LNCaP clone FGC (cell line): ENCODE measurements around the gene DCTN3.
A peak's percentile ranks its signal among the peaks of the same experiment; 100 is the strongest.
"Not testable (repeated sequence)": the region's sequence is repeated elsewhere in the genome, so short reads cannot be mapped to it uniquely, and the experiment has no call there.

Experiments
- DNase-seq: peaks from one replicate; pipeline ENCODE4 v3.0.0-alpha.2; 2011; ENCODE audit warnings: low read depth
- H3K4me3 ChIP-seq: 2 replicates; pipeline ENCODE4 v1.5.1; 2011; ENCODE audit warnings: mild to moderate bottlenecking, low read depth, low read length, control low read depth
- CTCF ChIP-seq: IDR thresholded peaks from 2 replicates; pipeline ENCODE4 v1.5.1; 2012; ENCODE audit warnings: mild to moderate bottlenecking; ENCODE audit not compliant: control insufficient read depth, insufficient read depth; ENCODE audit errors: extremely low read depth

Gene DCTN3

DNA sequence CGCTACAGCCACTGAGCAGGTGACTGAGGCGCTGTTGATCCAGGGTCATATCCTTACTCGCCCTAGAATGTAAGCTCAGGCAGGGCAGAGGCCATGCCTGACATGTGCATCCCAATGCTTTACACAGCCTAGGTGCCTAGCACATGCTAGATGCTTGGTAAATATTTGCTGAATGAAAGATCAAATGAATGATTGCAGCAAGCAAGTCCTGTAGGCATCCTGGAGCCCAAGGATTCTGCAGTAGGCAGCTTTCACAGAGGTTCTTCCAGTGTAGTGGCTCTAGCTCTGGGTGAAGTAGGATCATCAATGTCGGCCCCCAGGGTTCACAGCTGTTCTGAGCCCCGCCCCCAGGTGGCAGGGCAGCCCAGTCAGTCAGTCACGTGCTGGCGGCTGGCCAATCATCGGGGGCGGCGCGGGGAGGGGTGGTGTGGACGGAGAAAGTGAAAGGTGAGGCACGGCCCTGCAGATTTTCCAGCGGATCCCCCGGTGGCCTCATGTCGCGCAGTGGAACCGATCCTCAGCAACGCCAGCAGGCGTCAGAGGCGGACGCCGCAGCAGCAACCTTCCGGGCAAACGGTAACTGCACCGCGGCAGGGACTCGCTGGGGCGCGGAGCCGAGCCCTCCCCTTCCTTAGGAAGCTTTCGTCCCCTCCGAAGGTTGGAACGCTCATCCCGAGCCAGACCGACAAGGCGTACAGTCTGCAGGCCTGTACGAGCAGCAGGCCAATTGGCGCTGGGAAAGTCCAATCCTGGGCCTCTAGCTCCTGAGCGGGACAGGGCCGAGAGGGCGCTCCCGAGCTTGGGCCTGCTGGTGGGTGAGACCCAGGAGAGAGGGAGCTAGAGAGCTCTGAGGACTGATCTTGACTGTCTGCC, 26.2 kb upstream of the DCTN3 start, which contains the start of gene GALT:
Gene GALT, plus strand, starts transcription at position 465 of the 873 bp plus-strand sequence. Its CDS starts 30 bp downstream, at position 495.
- TF ChIP-seq CTCF = peak; percentile 57
- peak within 1 kb of the TSS; percentile 71 for H3K4me3 ChIP-seq
- peak; percentile 41 for DNase-seq

- TF ChIP-seq CTCF = no peak
- no peak for DNase-seq
- H3K4me3 ChIP-seq = no peak overlapping the region
Observed at GRCh38 chr9:34644766-34645314, 24.5 kb upstream of the DCTN3 start.

GRCh38 chr9:34642679-34643078, 22.4 kb upstream of the DCTN3 start:
- H3K4me3 ChIP-seq = no peak overlapping the region
- TF ChIP-seq CTCF = no peak
- DNase-seq = no peak

GRCh38 chr9:34639322-34639721, 19.0 kb upstream of the DCTN3 start:
- H3K4me3 ChIP-seq, DNase-seq: not testable (repeated sequence)

DNA sequence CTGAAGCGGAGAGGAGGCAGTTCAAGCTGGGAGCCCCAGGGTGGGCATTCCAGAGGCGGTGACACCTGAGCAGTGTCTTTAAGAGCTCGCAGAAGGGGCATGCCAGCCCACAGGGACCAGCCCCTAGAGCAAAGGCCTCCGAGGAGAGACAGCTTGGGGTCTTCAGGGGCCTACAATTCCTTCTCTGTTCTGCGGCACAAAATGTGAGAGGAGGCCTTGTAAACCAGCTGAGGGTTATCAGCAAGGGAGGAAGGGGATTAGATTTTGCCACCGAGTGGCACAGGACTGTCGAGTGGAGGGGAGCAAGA, 17.8 kb upstream of the DCTN3 start:
- peak overlapping the region; percentile 83 for H3K4me3 ChIP-seq
- no peak for DNase-seq
- no peak for TF ChIP-seq CTCF

GRCh38 chr9:34637356-34638137, 17.3 kb upstream of the DCTN3 start, which contains the start of gene SIGMAR1:
TSS of gene SIGMAR1 (minus strand) at chr9:34637787. CDS start at chr9:34637697, 90 bp downstream.
- TF ChIP-seq CTCF = no peak
- peak; percentile 76 for DNase-seq

DNA sequence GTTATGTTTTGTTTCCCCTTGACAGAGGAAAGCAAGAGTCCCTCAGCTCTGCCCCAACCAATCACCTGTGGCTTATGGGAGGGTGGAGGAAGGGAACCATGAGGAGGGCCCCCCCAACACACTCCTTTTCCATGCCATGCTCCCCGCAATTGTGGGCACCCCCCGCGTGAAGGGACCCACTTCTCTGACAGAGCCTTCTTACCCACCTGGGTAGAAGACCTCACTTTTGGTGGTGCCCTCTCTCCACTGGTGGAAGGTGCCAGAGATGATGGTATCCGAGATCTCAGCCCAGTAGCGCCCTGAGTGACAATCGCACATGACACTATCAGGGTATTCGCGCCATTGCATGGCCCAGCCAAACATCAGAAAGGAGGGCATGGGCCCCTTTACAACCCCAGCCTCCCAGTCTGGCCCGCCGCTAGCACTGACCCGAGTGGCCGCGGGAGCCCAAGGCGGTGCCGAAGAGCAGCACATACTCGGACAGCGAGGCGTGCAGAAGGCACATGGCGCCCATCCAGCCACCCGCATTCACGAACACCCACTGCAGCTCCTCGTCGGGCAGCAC, 16.6 kb upstream of the DCTN3 start:
- no peak for DNase-seq
- no peak for TF ChIP-seq CTCF
- peak overlapping the region; percentile 83 for H3K4me3 ChIP-seq

More at GRCh38 chr9:34637356-34638137, 17.3 kb upstream of the DCTN3 start, which contains the start of gene SIGMAR1:
- peak within 1 kb of the TSS; percentile 83 for H3K4me3 ChIP-seq
